Astrocyte (in vitro differentiated cells and primary cell): Measurements from ENCODE around the gene DAPK3. TPM values are rescaled to one million over a fixed set of nuclear protein-coding genes. Genes with fewer than 3 reads are reported as not detected.

Source experiments
- DNase-seq: peaks from one replicate; pipeline ENCODE4 v3.0.0-alpha.2; 2010; ENCODE audit warnings: low read depth
- FAIRE-seq: peaks from 2 replicates; lab custom pipeline; 2011; peaks lifted over from hg19 to GRCh38; lab: Jason Lieb, UNC
- H2AFZ ChIP-seq: 2 replicates; pipeline ENCODE4 v1.6.0; 2012; ENCODE audit warnings: low read depth, low read length, inconsistent platforms
- H3K27ac ChIP-seq: 2 replicates; pipeline ENCODE4 v1.5.1; 2011; ENCODE audit warnings: low read depth, low read length, inconsistent platforms
- H3K27me3 ChIP-seq: 2 replicates; pipeline ENCODE4 v1.6.0; 2011; ENCODE audit warnings: low read length, inconsistent platforms; ENCODE audit not compliant: insufficient read depth
- H3K36me3 ChIP-seq: 2 replicates; pipeline ENCODE4 v1.5.1; 2011; ENCODE audit warnings: low read length, inconsistent platforms; ENCODE audit not compliant: insufficient read depth
- H3K4me1 ChIP-seq: 2 replicates; pipeline ENCODE4 v1.5.1; 2011; ENCODE audit warnings: low read length, inconsistent platforms; ENCODE audit not compliant: insufficient read depth
- H3K4me2 ChIP-seq: 2 replicates; pipeline ENCODE4 v1.6.0; 2012; ENCODE audit warnings: low read length, inconsistent platforms
- H3K4me3 ChIP-seq: 2 replicates; pipeline ENCODE4 v1.5.1; 2011; ENCODE audit warnings: low read depth, mild to moderate bottlenecking, low read length, inconsistent platforms; ENCODE audit not compliant: insufficient read depth
- H3K79me2 ChIP-seq: 2 replicates; pipeline ENCODE4 v1.6.0; 2012; ENCODE audit warnings: mild to moderate bottlenecking, low read length, inconsistent platforms; ENCODE audit not compliant: insufficient read depth
- H3K9ac ChIP-seq: 2 replicates; pipeline ENCODE4 v1.6.0; 2012; ENCODE audit warnings: mild to moderate bottlenecking, low read length, inconsistent platforms
- H3K9me3 ChIP-seq: 2 replicates; pipeline ENCODE4 v1.5.1; 2012; ENCODE audit warnings: low read depth, mild to moderate bottlenecking, low read length, inconsistent platforms; ENCODE audit not compliant: insufficient read depth
- H4K20me1 ChIP-seq: 2 replicates; pipeline ENCODE4 v1.6.0; 2012; ENCODE audit warnings: low read length, inconsistent platforms; ENCODE audit not compliant: insufficient read depth
- H3K27ac Mint-ChIP-seq: one replicate; pipeline ENCODE4 v1.8.0; 2021; ENCODE audit warnings: mild to moderate bottlenecking, mixed read lengths; ENCODE audit not compliant: unreplicated experiment
- H3K27me3 Mint-ChIP-seq: one replicate; pipeline ENCODE4 v1.8.0; 2021; ENCODE audit warnings: low read depth, mixed read lengths; ENCODE audit not compliant: unreplicated experiment
- H3K36me3 Mint-ChIP-seq: one replicate; pipeline ENCODE4 v1.8.0; 2021; ENCODE audit warnings: low read depth, mixed read lengths; ENCODE audit not compliant: unreplicated experiment
- H3K4me1 Mint-ChIP-seq: one replicate; pipeline ENCODE4 v1.8.0; 2021; ENCODE audit warnings: low read depth, mixed read lengths; ENCODE audit not compliant: unreplicated experiment
- H3K4me3 Mint-ChIP-seq: one replicate; pipeline ENCODE4 v1.8.0; 2021; ENCODE audit warnings: mild to moderate bottlenecking, moderate library complexity, mixed read lengths; ENCODE audit not compliant: unreplicated experiment
- H3K9me3 Mint-ChIP-seq: one replicate; pipeline ENCODE4 v1.8.0; 2021; ENCODE audit warnings: mild to moderate bottlenecking, mixed read lengths; ENCODE audit not compliant: unreplicated experiment
- EZH2 ChIP-seq: IDR thresholded peaks from 2 replicates; pipeline ENCODE4 v1.6.1; 2012; ENCODE audit warnings: mild to moderate bottlenecking, low read length, inconsistent platforms; ENCODE audit not compliant: insufficient read depth
- total RNA-seq: library from RNA; stranded (reverse); gene quantifications from 2 replicates; pipeline ENCODE4 v1.2.1, GENCODE V29; 2021
- TF ChIP-seq, protein P1 (sequence below): IDR thresholded peaks from 2 replicates; pipeline ENCODE4 v1.5.1; 2011; ENCODE audit warnings: low read depth, mild to moderate bottlenecking, inconsistent platforms, low read length, moderate library complexity; ENCODE audit not compliant: insufficient read depth

DAPK3 gene
- total RNA-seq, 1 donor from 2014 or later = 264 TPM

DNA sequence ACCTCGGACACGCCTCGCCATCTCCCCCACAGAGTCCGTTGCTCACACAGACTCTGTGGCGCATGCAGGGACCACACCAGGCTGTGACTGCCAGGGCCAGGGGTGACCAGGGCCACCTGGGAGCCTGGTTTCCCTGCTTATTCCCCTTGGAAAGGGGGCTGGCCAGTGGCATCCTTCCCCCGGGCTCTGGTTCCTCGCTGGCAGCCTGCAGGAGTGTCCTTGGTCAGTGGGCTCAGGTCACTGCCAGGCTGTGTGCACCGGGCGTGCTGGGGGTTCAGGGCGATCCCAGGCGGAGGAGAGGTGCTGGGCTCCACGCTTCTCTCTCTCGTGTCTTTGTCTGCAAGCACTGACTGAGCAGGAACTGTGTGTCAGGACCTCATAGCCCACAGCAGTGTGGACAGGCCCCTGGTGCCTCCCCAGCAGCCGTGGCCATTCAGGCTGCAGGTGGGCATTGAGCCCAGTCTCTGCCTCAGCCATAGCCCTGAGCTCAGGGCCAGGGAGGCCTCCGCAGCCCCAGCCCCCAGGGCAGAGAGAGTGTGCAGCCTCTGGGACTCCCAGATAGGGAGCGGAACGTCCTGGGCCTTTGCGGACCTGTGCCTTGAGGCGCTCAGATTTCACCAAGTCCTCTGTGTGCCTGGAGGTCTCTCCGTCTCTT, 43.1 kb upstream of the DAPK3 start:
- H4K20me1 ChIP-seq = peaks cover 90% of the 10 kb centered on the region
- H2AFZ ChIP-seq = no peak overlapping the region
- H3K4me1 ChIP-seq = no peaks in the 10 kb centered on the region
- DNase-seq = no peak
- no peaks in the 10 kb centered on the region for H3K27me3 Mint-ChIP-seq
- H3K4me2 ChIP-seq = no peak overlapping the region
- no peak overlapping the region for H3K4me3 ChIP-seq
- H3K4me3 Mint-ChIP-seq = no peak overlapping the region
- no peaks in the 10 kb centered on the region for H3K9me3 ChIP-seq
- FAIRE-seq = no peak
- H3K27ac Mint-ChIP-seq = no peak overlapping the region
- TF ChIP-seq, protein P1, sequence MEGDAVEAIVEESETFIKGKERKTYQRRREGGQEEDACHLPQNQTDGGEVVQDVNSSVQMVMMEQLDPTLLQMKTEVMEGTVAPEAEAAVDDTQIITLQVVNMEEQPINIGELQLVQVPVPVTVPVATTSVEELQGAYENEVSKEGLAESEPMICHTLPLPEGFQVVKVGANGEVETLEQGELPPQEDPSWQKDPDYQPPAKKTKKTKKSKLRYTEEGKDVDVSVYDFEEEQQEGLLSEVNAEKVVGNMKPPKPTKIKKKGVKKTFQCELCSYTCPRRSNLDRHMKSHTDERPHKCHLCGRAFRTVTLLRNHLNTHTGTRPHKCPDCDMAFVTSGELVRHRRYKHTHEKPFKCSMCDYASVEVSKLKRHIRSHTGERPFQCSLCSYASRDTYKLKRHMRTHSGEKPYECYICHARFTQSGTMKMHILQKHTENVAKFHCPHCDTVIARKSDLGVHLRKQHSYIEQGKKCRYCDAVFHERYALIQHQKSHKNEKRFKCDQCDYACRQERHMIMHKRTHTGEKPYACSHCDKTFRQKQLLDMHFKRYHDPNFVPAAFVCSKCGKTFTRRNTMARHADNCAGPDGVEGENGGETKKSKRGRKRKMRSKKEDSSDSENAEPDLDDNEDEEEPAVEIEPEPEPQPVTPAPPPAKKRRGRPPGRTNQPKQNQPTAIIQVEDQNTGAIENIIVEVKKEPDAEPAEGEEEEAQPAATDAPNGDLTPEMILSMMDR = no peak
- no peak for TF ChIP-seq EZH2
- no peaks in the 10 kb centered on the region for H3K27me3 ChIP-seq
- no peak overlapping the region for H3K9ac ChIP-seq
- no peak overlapping the region for H3K27ac ChIP-seq
- no peaks in the 10 kb centered on the region for H3K9me3 Mint-ChIP-seq
- peaks cover 1% of the 10 kb centered on the region for H3K36me3 Mint-ChIP-seq
- H3K36me3 ChIP-seq = no peaks in the 10 kb centered on the region
- H3K79me2 ChIP-seq = peaks cover 88% of the 10 kb centered on the region
- peaks cover 4% of the 10 kb centered on the region for H3K4me1 Mint-ChIP-seq

DNA sequence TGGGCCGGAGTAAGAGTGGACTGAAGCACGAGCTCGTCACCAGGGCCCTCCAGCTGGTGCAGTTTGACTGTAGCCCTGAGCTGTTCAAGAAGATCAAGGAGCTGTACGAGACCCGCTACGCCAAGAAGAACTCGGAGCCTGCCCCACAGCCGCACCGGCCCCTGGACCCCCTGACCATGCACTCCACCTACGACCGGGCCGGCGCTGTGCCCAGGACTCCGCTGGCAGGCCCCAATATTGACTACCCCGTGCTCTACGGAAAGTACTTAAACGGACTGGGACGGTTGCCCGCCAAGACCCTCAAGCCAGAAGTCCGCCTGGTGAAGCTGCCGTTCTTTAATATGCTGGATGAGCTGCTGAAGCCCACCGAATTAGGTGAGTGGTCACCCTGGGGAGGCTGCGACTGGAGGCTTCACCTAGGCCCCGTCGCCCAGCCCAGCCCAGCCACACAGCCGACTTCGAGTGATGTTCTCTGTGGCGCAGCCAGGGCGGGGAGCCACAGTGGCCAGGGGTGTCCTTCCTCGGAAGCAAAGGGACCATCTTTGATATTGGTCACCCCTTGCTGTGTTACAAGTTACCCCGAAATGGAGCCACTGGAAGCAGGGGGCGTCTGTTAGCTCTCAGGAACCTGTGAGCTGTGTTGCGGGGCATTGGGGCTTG, 42.2 kb upstream of the DAPK3 start:
- H2AFZ ChIP-seq = no peak overlapping the region
- no peak overlapping the region for H3K27ac ChIP-seq
- H3K36me3 Mint-ChIP-seq = peaks cover 1% of the 10 kb centered on the region
- TF ChIP-seq, protein P1 = no peak
- TF ChIP-seq EZH2 = no peak
- H4K20me1 ChIP-seq = peaks cover 90% of the 10 kb centered on the region
- DNase-seq = no peak
- no peaks in the 10 kb centered on the region for H3K9me3 ChIP-seq
- H3K4me1 Mint-ChIP-seq = peaks cover 10% of the 10 kb centered on the region
- no peak overlapping the region for H3K9ac ChIP-seq
- H3K4me2 ChIP-seq = no peak overlapping the region
- FAIRE-seq = no peak
- peaks cover 9% of the 10 kb centered on the region for H3K4me1 ChIP-seq
- no peaks in the 10 kb centered on the region for H3K27me3 Mint-ChIP-seq
- H3K9me3 Mint-ChIP-seq = no peaks in the 10 kb centered on the region
- H3K27me3 ChIP-seq = no peaks in the 10 kb centered on the region
- H3K36me3 ChIP-seq = no peaks in the 10 kb centered on the region
- no peak overlapping the region for H3K4me3 ChIP-seq
- peak overlapping the region; percentile 66 for H3K27ac Mint-ChIP-seq
- H3K79me2 ChIP-seq = peaks cover 88% of the 10 kb centered on the region
- H3K4me3 Mint-ChIP-seq = no peak overlapping the region
